ENCODE measurements around the gene RNU5B-1.
"Not testable (repeated sequence)": the region's sequence is repeated elsewhere in the genome, so short reads cannot be mapped to it uniquely, and the experiment has no call there.

Gene RNU5B-1

GRCh38 chr15:65344914-65345275 lies 40.4 kb downstream of the RNU5B-1 start:
- DNase-seq: no peak

- DNase-seq: no peak
These were observed 42.5 kb downstream of the RNU5B-1 start for GRCh38 chr15:65346856-65347598.

GRCh38 chr15:65347756-65348155 lies 43.3 kb downstream of the RNU5B-1 start:
- DNase-seq: not testable (repeated sequence)

GRCh38 chr15:65349338-65349737 lies 44.9 kb downstream of the RNU5B-1 start:
- no peak for DNase-seq

- not testable (repeated sequence) for DNase-seq
These were observed 47.5 kb downstream of the RNU5B-1 start for GRCh38 chr15:65351972-65352371.

Data from activated CD4-positive, CD25-positive, alpha-beta regulatory T cell treated with anti-CD3 and anti-CD28 coated beads, Interleukin-2, amount 50 U/mL, for 72 hours (primary cell).